Transverse colon (tissue), 4 donors: Measurements from ENCODE around the gene GPC1. TPM values are rescaled to one million over a fixed set of nuclear protein-coding genes. Genes with fewer than 3 reads are reported as not detected.
A peak's percentile ranks its signal among the peaks of the same experiment; 100 is the strongest.

Source experiments
- DNase-seq: peaks from one replicate; pipeline ENCODE4 v3.0.0-alpha.2; 2019
- H3K27ac ChIP-seq, 4 donors: fragments of 200-600 bp; sonication (generic); 2 replicates each; pipeline ENCODE4 v1.5.1; 2016 to 2018; ENCODE audit warnings: inconsistent platforms in 4 of 4
- H3K27me3 ChIP-seq: fragments of 200-600 bp; sonication (generic); 2 replicates; pipeline ENCODE4 v1.5.1; 2017; ENCODE audit warnings: inconsistent platforms
- H3K36me3 ChIP-seq, 4 donors: fragments of 200-600 bp; sonication (generic); 2 replicates each; pipeline ENCODE4 v1.5.1; 2017 to 2019; ENCODE audit warnings: inconsistent platforms in 4 of 4
- H3K4me1 ChIP-seq, 4 donors: fragments of 200-600 bp; sonication (generic); 2 replicates each; pipeline ENCODE4 v1.5.1; 2017 to 2020; ENCODE audit warnings: inconsistent platforms in 4 of 4
- H3K4me3 ChIP-seq, 4 donors: fragments of 200-600 bp; sonication (generic); 1 replicate in 1 of 4; 2 replicates in 3 of 4; pipeline versions ENCODE4 v1.5.1 to v1.6.1; 2017 to 2019; ENCODE audit warnings: inconsistent platforms in 4 of 4
- H3K9me3 ChIP-seq, 2 donors: fragments of 200-600 bp; sonication (generic); 2 replicates each; pipeline ENCODE4 v1.5.1; 2017 to 2019; ENCODE audit warnings: inconsistent platforms in 2 of 2
- CTCF ChIP-seq, 5 experiments: fragments of 200-600 bp in 3 of 5; fragments of 450-650 bp in 2 of 5; sonication (generic) in 3 of 5; IDR thresholded peaks; 1 replicate in 2 of 5; 2 replicates in 3 of 5; pipeline ENCODE4 v1.5.1; 2016 to 2017; ENCODE audit warnings: antibody characterized with exemption in 5 of 5, inconsistent platforms in 3 of 5, mild to moderate bottlenecking in 2 of 5, moderate library complexity in 1 of 5
- EP300 ChIP-seq: sonication (generic); formaldehyde crosslinking; IDR thresholded peaks from one replicate; pipeline ENCODE4 v1.6.1; 2017; ENCODE audit warnings: antibody characterized with exemption, low read depth
- POLR2A ChIP-seq: fragments of 450-650 bp; IDR thresholded peaks from one replicate; pipeline ENCODE4 v1.6.1; 2016; ENCODE audit warnings: antibody characterized with exemption, mild to moderate bottlenecking, moderate library complexity
- POLR2AphosphoS5 ChIP-seq, 3 donors: sonication (generic); formaldehyde crosslinking; IDR thresholded peaks; one replicate each; pipeline ENCODE4 v1.6.1; 2016; ENCODE audit warnings: antibody characterized with exemption in 3 of 3
- WGBS, 2 donors: methylation state at CpG; one replicate each; pipeline ENCODE4 v1.1.5; 2018; ENCODE audit warnings: low coverage in 1 of 2; 5-methylcytosine and 5-hydroxymethylcytosine counted together
- in situ Hi-C, 4 donors: fragments of 200-750 bp; cut with MboI; loops; one replicate each; pipeline versions ENCODE4 v1.15.0 to v1.15.1; 2017; ENCODE audit warnings: low sequenced_read_pairs in 3 of 4, low pct_ligation_motif_present in 1 of 4, low pct_unique_long_range_greater_than_20kb in 1 of 4
- intact Hi-C: fragments of 100-400 bp; cut with DNase I; formaldehyde crosslinking; loops from one replicate; pipeline ENCODE4 v1.15.1; 2023; ENCODE audit warnings: low total_unique reads
- total RNA-seq, 4 donors: library from RNA; depleted of rRNA; stranded (reverse); fragments of >200 nt; gene quantifications; one replicate each; pipeline ENCODE4 v1.1.0, GENCODE V29; 2016

The GPC1 gene
- total RNA-seq, 4 donors from 2014 or later, result 10.4 to 31.8 (median 18.0) TPM

GRCh38 chr2:240451108-240451611 lies 15.7 kb downstream of the GPC1 start:
- H3K4me1 ChIP-seq, result peaks cover 6 to 22% (median 15%) of the 10 kb centered on the region in 4 donors
- no peaks in the 10 kb centered on the region for H3K9me3 ChIP-seq
- no peaks in the 10 kb centered on the region for H3K36me3 ChIP-seq
- TF ChIP-seq CTCF (IDR thresholded peaks at IDR 0.05) (no peak), POLR2AphosphoS5 (IDR thresholded peaks at IDR 0.05) (no peak), EP300 (no peak), POLR2A (no peak)
- intact Hi-C loops, result no loop called here
- DNase-seq, result no peak
- peaks cover 56% of the 10 kb centered on the region for H3K27me3 ChIP-seq
- no peak overlapping the region for H3K4me3 ChIP-seq
- in situ Hi-C loops, result no loop called here
- no peak overlapping the region for H3K27ac ChIP-seq
- WGBS, 2 donors, result 86% methylated on average over 12 of the region's 13 CpGs; no CpG with 5 or more reads in 1 of the 2 donors

DNA sequence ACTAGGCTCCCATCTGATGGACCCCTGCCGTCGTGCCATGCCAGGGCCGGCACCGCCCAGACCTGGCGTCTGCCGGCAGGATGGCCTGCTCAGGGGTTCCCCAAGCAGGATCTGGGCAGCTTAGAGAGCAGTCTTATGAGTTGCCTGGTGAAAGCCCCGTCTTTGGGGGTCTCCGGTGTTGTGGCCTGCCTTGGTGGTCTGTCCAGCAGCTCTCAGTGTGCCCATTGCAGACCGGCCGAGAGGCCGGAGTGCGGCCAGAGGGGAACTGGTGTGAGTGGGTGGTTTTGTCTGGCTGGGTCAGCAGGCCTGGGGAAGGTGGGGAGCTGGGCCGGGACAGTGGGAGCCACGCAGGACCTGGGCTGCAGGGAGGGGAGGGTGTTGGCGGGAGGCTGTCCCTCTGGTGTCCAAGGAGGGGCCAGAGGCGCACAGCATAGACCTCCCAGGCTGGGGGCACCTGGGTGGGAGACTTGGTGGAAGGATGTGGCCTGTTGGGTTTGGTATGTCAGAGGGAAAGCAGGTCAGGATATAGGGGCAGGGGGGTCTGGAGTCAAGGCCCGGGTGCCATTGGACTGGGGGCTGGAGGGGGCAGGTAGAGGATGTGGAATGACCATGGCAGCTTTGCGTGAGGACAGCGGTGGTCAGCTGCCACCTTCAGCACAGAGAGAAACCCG lies 16.5 kb downstream of the GPC1 start:
- Histone ChIP-seq H3K4me3 (peak overlapping the region; percentile 34 to 54 (median 48)), H3K4me1 (peaks cover 6 to 25% (median 19%) of the 10 kb centered on the region in 4 donors), H3K36me3 (no peaks in the 10 kb centered on the region), H3K27ac (no peak overlapping the region), H3K9me3 (no peaks in the 10 kb centered on the region), H3K27me3 (peaks cover 64% of the 10 kb centered on the region)
- TF ChIP-seq POLR2AphosphoS5 (IDR thresholded peaks at IDR 0.05) (no peak), EP300 (no peak), CTCF (IDR thresholded peaks at IDR 0.05) (no peak), POLR2A (no peak)
- in situ Hi-C loops, result no loop called here
- DNase-seq, result no peak
- WGBS, 2 donors, result 55% methylated on average over 13 of the region's 20 CpGs; no CpG with 5 or more reads in 1 of the 2 donors
- intact Hi-C loops, result no loop called here

DNA sequence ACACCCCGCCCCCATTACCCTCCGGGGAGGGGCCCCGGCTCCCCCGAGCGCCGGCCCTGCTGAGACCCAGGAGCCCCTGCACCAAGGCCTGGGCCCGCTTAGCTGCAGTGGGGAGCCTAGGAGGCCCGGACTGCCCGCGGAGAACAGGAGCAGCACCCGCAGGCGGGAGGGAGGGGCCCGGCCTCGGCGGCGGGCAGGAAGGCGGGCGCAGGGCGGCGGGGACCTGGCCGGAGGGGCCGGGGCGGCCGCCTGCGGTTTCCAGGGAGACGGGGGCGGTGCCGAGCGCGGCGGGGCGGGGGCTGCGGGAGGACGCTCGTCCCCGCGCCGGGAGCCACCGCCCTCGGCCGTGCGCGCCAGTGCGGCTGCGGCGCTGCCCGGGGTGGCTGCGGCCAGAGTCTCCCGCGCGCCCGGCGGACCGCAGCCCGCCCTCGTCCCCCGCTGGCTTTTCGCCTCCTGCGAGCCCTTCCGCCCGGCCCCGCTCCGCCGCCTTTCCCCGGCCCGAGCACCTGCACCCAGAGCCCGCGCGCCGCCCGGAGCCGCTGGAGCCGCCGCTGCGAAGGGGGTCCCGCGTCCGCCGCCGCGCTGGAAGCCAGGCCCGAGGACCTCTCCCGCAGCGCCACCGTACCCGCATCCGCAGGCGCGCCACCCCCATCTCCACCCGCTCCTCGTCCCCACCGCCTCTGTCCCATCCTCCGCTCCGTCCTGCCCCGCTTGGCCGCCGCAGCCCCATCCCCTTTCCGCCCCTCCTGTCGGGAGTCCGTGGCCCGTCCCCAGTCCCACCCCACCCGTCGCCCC lies 17.2 kb downstream of the GPC1 start:
- Histone ChIP-seq H3K4me3 (peak overlapping the region; percentile 42 to 54 (median 52)), H3K9me3 (no peaks in the 10 kb centered on the region), H3K27me3 (peaks cover 65% of the 10 kb centered on the region), H3K27ac (no peak overlapping the region), H3K36me3 (no peaks in the 10 kb centered on the region), H3K4me1 (peaks cover 6 to 30% (median 21%) of the 10 kb centered on the region in 4 donors)
- WGBS, 2 donors, result 2% methylated on average over 49 of the region's 103 CpGs; no CpG with 5 or more reads in 1 of the 2 donors
- intact Hi-C loops (no loop called here), in situ Hi-C loops (no loop called here)
- DNase-seq, result peak; percentile 68
- no peak for TF ChIP-seq CTCF (IDR thresholded peaks at IDR 0.05)
- TF ChIP-seq POLR2AphosphoS5 (IDR thresholded peaks at IDR 0.05), result no peak
- no peak for TF ChIP-seq EP300
- no peak for TF ChIP-seq POLR2A

DNA sequence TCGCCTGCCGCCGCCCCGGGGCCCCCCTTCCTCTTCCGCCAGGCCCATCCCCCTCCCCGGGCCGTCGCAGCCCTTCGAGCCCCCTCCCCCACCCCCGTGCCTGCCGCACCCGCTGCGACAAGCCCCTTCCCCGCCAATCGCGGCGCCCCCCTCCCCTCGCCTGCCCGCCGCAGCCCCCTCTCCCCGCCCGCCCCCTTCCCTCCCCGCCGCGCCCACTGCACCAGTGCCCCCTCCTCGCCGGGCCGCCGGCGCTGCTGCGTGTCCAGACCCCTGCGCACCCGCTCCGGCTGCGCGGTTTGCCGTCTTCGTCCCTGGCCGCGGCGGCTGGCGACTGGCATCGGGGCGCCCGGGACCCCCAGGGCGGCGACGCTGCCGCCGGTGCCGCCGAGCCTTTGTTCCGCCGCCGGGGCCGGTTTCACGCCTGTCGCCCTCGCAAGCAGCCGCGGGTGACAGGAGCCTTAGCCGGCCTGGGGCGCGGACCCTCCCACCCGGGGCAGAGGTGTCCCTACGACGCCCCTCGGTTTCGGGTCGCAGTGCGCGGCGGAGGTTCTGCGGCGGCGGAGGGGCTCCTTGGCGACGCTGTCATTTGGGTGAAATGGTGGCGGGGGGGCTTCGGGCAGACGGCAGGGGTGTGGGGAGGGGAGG lies 18.1 kb downstream of the GPC1 start:
- TF ChIP-seq POLR2AphosphoS5 (IDR thresholded peaks at IDR 0.05) (no peak), CTCF (IDR thresholded peaks at IDR 0.05) (no peak), EP300 (no peak), POLR2A (no peak)
- Histone ChIP-seq H3K4me3 (peak overlapping the region in 2 of 4 donors; percentile 21 to 53), H3K27me3 (peaks cover 65% of the 10 kb centered on the region), H3K9me3 (no peaks in the 10 kb centered on the region), H3K27ac (no peak overlapping the region), H3K36me3 (no peaks in the 10 kb centered on the region), H3K4me1 (peaks cover 6 to 30% (median 21%) of the 10 kb centered on the region in 4 donors)
- 29% methylated on average over 16 of the region's 81 CpGs; no CpG with 5 or more reads in 1 of the 2 donors for WGBS, 2 donors
- in situ Hi-C loops, result no loop called here
- no peak for DNase-seq
- intact Hi-C loops, result no loop called here
